Uterus (tissue), 2 donors: Measurements from ENCODE around the gene ARSB.

Source experiments
- POLR2A ChIP-seq, 2 donors: fragments of 450-650 bp; IDR thresholded peaks; one replicate each; pipeline ENCODE4 v1.6.1; 2016; ENCODE audit warnings: antibody characterized with exemption in 2 of 2, mild to moderate bottlenecking in 1 of 2, moderate library complexity in 1 of 2
- TF ChIP-seq, protein P1 (sequence below), 4 experiments: fragments of 200-600 bp in 2 of 4; fragments of 450-650 bp in 2 of 4; sonication (generic) in 2 of 4; IDR thresholded peaks; one replicate each; pipeline ENCODE4 v1.5.1; 2016 to 2019; ENCODE audit warnings: antibody characterized with exemption in 4 of 4, mild to moderate bottlenecking in 2 of 4, moderate library complexity in 1 of 4

DNA sequence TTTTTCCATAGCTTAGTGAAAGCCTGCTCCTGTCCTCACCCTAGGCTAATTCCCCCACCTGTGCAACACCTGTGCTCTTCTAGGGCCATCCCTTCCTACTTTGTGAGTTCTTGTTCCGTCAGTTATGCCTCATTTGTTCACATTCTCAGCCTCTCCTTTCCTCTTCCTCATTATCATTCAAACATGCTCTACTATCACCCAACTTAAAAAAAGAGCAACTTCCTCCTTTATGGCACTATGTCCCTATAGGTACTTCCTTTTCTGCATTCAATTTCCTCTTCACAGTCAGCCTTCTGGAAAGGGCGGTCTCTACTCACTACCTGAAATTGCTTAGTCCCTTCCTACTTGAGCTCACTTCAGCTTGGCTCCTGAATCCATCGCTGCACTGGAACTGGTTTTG is 224.7 kb downstream of the ARSB start:
- TF ChIP-seq, protein P1, sequence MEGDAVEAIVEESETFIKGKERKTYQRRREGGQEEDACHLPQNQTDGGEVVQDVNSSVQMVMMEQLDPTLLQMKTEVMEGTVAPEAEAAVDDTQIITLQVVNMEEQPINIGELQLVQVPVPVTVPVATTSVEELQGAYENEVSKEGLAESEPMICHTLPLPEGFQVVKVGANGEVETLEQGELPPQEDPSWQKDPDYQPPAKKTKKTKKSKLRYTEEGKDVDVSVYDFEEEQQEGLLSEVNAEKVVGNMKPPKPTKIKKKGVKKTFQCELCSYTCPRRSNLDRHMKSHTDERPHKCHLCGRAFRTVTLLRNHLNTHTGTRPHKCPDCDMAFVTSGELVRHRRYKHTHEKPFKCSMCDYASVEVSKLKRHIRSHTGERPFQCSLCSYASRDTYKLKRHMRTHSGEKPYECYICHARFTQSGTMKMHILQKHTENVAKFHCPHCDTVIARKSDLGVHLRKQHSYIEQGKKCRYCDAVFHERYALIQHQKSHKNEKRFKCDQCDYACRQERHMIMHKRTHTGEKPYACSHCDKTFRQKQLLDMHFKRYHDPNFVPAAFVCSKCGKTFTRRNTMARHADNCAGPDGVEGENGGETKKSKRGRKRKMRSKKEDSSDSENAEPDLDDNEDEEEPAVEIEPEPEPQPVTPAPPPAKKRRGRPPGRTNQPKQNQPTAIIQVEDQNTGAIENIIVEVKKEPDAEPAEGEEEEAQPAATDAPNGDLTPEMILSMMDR (IDR thresholded peaks at IDR 0.05): no peak
- no peak for TF ChIP-seq POLR2A (IDR thresholded peaks at IDR 0.05)
